ENCODE data around the gene GPA33. TPM values are rescaled to one million over a fixed set of nuclear protein-coding genes. Genes with fewer than 3 reads are reported as not detected.

The GPA33 gene
- total RNA-seq, 1 experiment from 2014 or later = not detected

GRCh38 chr1:167059809-167060107 is 30.4 kb downstream of the GPA33 start:
- H2AFZ ChIP-seq = no peak overlapping the region
- no peak for DNase-seq
- H3K4me3 ChIP-seq = no peak overlapping the region
- no peaks in the 10 kb centered on the region for H3K79me2 ChIP-seq (ENCODE audit: low read depth)
- intact Hi-C loops (cut with micrococcal nuclease; ENCODE audit: unreplicated experiment) = loop anchor here (2.0 to 5.0 kb wide), 4 partner anchors 383 to 1457 kb away; no protein-coding TSS in a partner anchor
- no peaks in the 10 kb centered on the region for H3K36me3 ChIP-seq (ENCODE audit: low read depth)
- H3K9me2 ChIP-seq (ENCODE audit: insufficient read depth) = no peaks in the 10 kb centered on the region
- BruUV-seq (replicated peaks) = no TSS peak
- no peaks in the 10 kb centered on the region for H3K9me3 ChIP-seq (ENCODE audit: insufficient read depth, low read depth)
- H4K20me1 ChIP-seq (ENCODE audit: insufficient read depth) = no peaks in the 10 kb centered on the region
- POLR2A ChIA-PET (ENCODE audit: unreplicated experiment) = no interaction called here
- peaks cover 4% of the 10 kb centered on the region; the same call in 1 of the 2 replicates for H3F3A ChIP-seq (ENCODE audit: insufficient read depth, low read depth)
- no peaks in the 10 kb centered on the region for H3K27me3 ChIP-seq (ENCODE audit: insufficient read depth, low read depth)
- H3K27ac ChIP-seq = no peak overlapping the region
- CTCF ChIA-PET = interaction anchor here (0.7 to 1.9 kb wide), 4 partner anchors 117 to 622 kb away, joined by 3 to 18 read pairs (median 9); no protein-coding TSS in a partner anchor
- no peaks in the 10 kb centered on the region; the same call in 1 of the 2 replicates for H3K4me1 ChIP-seq (replicated peaks; ENCODE audit: insufficient read depth)
- H3K4me2 ChIP-seq = no peak overlapping the region
- TF ChIP-seq, protein P1, sequence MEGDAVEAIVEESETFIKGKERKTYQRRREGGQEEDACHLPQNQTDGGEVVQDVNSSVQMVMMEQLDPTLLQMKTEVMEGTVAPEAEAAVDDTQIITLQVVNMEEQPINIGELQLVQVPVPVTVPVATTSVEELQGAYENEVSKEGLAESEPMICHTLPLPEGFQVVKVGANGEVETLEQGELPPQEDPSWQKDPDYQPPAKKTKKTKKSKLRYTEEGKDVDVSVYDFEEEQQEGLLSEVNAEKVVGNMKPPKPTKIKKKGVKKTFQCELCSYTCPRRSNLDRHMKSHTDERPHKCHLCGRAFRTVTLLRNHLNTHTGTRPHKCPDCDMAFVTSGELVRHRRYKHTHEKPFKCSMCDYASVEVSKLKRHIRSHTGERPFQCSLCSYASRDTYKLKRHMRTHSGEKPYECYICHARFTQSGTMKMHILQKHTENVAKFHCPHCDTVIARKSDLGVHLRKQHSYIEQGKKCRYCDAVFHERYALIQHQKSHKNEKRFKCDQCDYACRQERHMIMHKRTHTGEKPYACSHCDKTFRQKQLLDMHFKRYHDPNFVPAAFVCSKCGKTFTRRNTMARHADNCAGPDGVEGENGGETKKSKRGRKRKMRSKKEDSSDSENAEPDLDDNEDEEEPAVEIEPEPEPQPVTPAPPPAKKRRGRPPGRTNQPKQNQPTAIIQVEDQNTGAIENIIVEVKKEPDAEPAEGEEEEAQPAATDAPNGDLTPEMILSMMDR (conservative IDR thresholded peaks at IDR 0.05) = no peak
- no peak for TF ChIP-seq EZH2 (IDR thresholded peaks at IDR 0.05; ENCODE audit: low read depth)

DNA sequence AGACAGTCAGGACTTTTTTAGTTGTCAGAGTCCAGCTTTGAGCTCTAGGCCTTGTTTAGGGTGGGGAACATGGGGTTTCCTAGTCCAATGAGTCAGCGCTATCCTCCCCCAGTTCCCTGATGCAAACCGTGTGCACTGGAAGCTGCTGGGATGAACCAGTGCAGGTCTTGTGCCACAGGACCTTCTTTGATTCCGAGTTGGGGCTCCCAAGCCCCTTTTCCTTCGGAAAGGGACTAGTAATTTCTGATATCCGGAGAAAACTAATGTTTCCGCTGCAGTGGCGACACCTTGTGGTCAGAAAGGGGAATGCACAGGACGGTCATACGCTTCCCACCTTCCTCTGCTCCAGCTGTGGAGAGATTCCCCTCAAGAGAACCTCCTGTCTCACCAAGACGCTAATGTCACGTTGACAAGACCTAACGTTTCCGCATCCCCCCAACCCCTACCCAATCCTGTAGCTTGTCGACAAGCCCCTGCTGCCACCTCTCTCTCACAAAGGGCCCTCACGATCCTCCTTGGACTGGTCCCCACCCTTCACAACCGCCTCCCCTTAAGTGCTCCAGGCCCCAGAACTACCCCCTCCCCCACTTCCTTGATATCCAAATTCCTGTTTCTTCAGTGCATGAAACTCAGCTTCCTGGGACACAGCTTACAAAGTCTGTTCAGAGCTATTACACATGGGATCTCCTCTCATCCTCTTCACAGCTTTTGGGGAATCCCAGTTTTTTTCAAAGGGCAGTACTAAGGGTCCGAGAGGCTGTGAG is 30.9 kb downstream of the GPA33 start:
- no peaks in the 10 kb centered on the region; the same call in 1 of the 2 replicates for H3K4me1 ChIP-seq (replicated peaks; ENCODE audit: insufficient read depth)
- no TSS peak for BruUV-seq (replicated peaks)
- peak overlapping the region; percentile 71 for H2AFZ ChIP-seq
- TF ChIP-seq, protein P1 (conservative IDR thresholded peaks at IDR 0.05) = peak; percentile 97
- TF ChIP-seq EZH2 (IDR thresholded peaks at IDR 0.05; ENCODE audit: low read depth) = no peak
- CTCF ChIA-PET = interaction anchor here (0.7 to 1.9 kb wide), 4 partner anchors 116 to 622 kb away, joined by 3 to 18 read pairs (median 9); no protein-coding TSS in a partner anchor
- intact Hi-C loops (cut with micrococcal nuclease; ENCODE audit: unreplicated experiment) = loop anchor here (2.0 to 5.0 kb wide), 4 partner anchors 384 to 1457 kb away; no protein-coding TSS in a partner anchor
- H3K9me2 ChIP-seq (ENCODE audit: insufficient read depth) = no peaks in the 10 kb centered on the region
- H3K27ac ChIP-seq = no peak overlapping the region
- no peaks in the 10 kb centered on the region for H3K36me3 ChIP-seq (ENCODE audit: low read depth)
- H3K79me2 ChIP-seq (ENCODE audit: low read depth) = no peaks in the 10 kb centered on the region
- no peaks in the 10 kb centered on the region for H3K27me3 ChIP-seq (ENCODE audit: insufficient read depth, low read depth)
- no peaks in the 10 kb centered on the region for H4K20me1 ChIP-seq (ENCODE audit: insufficient read depth)
- POLR2A ChIA-PET (ENCODE audit: unreplicated experiment) = no interaction called here
- no peak overlapping the region for H3K4me3 ChIP-seq
- peak; percentile 58 to 63 for DNase-seq
- H3K4me2 ChIP-seq = peak overlapping the region; percentile 60
- no peaks in the 10 kb centered on the region for H3K9me3 ChIP-seq (ENCODE audit: insufficient read depth, low read depth)
- peaks cover 4% of the 10 kb centered on the region; the same call in 1 of the 2 replicates for H3F3A ChIP-seq (ENCODE audit: insufficient read depth, low read depth)

DNA sequence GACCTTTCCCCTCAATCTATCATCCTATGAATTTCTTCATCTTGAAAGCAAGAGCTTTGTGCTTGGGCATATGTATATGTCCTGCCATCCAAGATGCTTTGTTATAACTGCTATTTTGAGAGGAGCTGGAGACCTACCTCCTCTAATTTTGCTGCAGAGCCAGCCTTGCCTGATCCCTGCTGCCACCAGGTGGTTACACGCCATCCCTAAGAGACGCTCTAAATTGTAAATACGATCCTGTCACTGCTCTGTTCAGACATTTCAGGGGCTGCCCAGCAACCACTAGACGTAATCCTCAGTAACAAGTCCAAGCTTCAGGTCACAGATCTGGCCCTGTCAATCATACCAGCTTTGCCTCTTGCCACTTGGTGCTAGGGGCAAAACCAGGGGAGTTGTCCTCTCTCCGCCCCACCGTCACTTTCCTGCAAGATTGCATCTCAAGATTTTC is 32.9 kb downstream of the GPA33 start:
- Histone ChIP-seq H3K9me2 (ENCODE audit: insufficient read depth) (no peaks in the 10 kb centered on the region), H3K79me2 (ENCODE audit: low read depth) (no peaks in the 10 kb centered on the region), H2AFZ (0 out of 2 replicates have a peak overlapping the region, but pooled peaks have one; percentile 29), H3K36me3 (ENCODE audit: low read depth) (no peaks in the 10 kb centered on the region), H3K4me2 (peak overlapping the region; percentile 50), H3K9me3 (ENCODE audit: insufficient read depth, low read depth) (no peaks in the 10 kb centered on the region), H3K4me1 (replicated peaks; ENCODE audit: insufficient read depth) (no peaks in the 10 kb centered on the region; the same call in 1 of the 2 replicates), H3K27ac (no peak overlapping the region), H3F3A (ENCODE audit: insufficient read depth, low read depth) (peaks cover 4% of the 10 kb centered on the region; the same call in 1 of the 2 replicates), H4K20me1 (ENCODE audit: insufficient read depth) (no peaks in the 10 kb centered on the region), H3K27me3 (ENCODE audit: insufficient read depth, low read depth) (no peaks in the 10 kb centered on the region), H3K4me3 (no peak overlapping the region)
- intact Hi-C loops (cut with micrococcal nuclease; ENCODE audit: unreplicated experiment) = loop anchor here (1.0 to 5.0 kb wide), 2 partner anchors 147 to 1455 kb away; no protein-coding TSS in a partner anchor
- ChIA-PET CTCF (interaction anchor here (0.7 to 1.4 kb wide), 7 partner anchors 132 to 1352 kb away, joined by 3 to 9 read pairs (median 3); no protein-coding TSS in a partner anchor), POLR2A (ENCODE audit: unreplicated experiment) (no interaction called here)
- DNase-seq = peak; percentile 43 to 63
- no peak for TF ChIP-seq EZH2 (IDR thresholded peaks at IDR 0.05; ENCODE audit: low read depth)
- TF ChIP-seq, protein P1 (conservative IDR thresholded peaks at IDR 0.05) = peak; percentile 64
- no TSS peak for BruUV-seq (replicated peaks)
